OCI-LY7 (cell line): Measurements from ENCODE around the gene MATK. TPM values are rescaled to one million over a fixed set of nuclear protein-coding genes. Genes with fewer than 3 reads are reported as not detected.

Experiments
- BruUV-seq: library from RNA; stranded (reverse); fragments of 400-500 nt; replicated peaks from 2 replicates; lab custom pipeline; 2021; lab: Mats Ljungman, UMichigan
- CTCF ChIA-PET: fragments of 300-600 bp; sonication (Branson Sonifier 250); formaldehyde crosslinking; loops from one replicate; lab custom pipeline; 2022; ENCODE audit warnings: antibody characterized with exemption; ENCODE audit not compliant: unreplicated experiment; lab: Charles Lee
- POLR2A ChIA-PET: fragments of 300-600 bp; sonication (Branson Sonifier 250); formaldehyde crosslinking; loops from one replicate; lab custom pipeline; 2022; ENCODE audit warnings: antibody characterized with exemption; lab: Charles Lee
- DNase-seq: peaks from one replicate; pipeline ENCODE4 v3.0.0-alpha.2; 2015; ENCODE audit warnings: low spot score
- H2AFZ ChIP-seq: fragments of 200-600 bp; sonication (generic), shearing (Covaris generic); 2 replicates; pipeline ENCODE4 v1.6.1; 2014; ENCODE audit warnings: mild to moderate bottlenecking, antibody characterized with exemption, low read length, moderate library complexity
- H3K27ac ChIP-seq: fragments of 200-600 bp; sonication (generic); 2 replicates; pipeline ENCODE4 v1.5.1; 2014; ENCODE audit warnings: mixed run types, low read depth, mild to moderate bottlenecking, moderate library complexity, low read length, inconsistent platforms; ENCODE audit not compliant: poor library complexity, severe bottlenecking
- H3K36me3 ChIP-seq: fragments of 200-600 bp; sonication (generic); 2 replicates; pipeline ENCODE4 v1.6.1; 2014; ENCODE audit warnings: mild to moderate bottlenecking, antibody characterized with exemption, low read length, moderate library complexity, mixed read lengths; ENCODE audit not compliant: insufficient read depth
- H3K4me1 ChIP-seq: fragments of 200-600 bp; sonication (generic); 2 replicates; pipeline ENCODE4 v1.5.1; 2014; ENCODE audit warnings: mild to moderate bottlenecking, low read length; ENCODE audit not compliant: insufficient read depth, poor library complexity, severe bottlenecking
- H3K4me2 ChIP-seq: fragments of 200-600 bp; sonication (generic); 2 replicates; pipeline ENCODE4 v1.6.1; 2014; ENCODE audit warnings: mild to moderate bottlenecking, low read length
- H3K4me3 ChIP-seq: fragments of 200-600 bp; sonication (generic); 2 replicates; pipeline ENCODE4 v1.5.1; 2014; ENCODE audit warnings: mild to moderate bottlenecking, low read depth, low read length; ENCODE audit not compliant: poor library complexity, severe bottlenecking
- H3K79me2 ChIP-seq: fragments of 200-600 bp; sonication (generic); 2 replicates; pipeline ENCODE4 v1.6.1; 2016; ENCODE audit warnings: low read depth, mild to moderate bottlenecking, low read length, moderate library complexity, mixed read lengths; ENCODE audit not compliant: insufficient read depth
- H3K9me2 ChIP-seq: fragments of 200-600 bp; sonication (generic); 2 replicates; pipeline ENCODE4 v1.6.1; 2016; ENCODE audit warnings: mild to moderate bottlenecking, low read length, mixed read lengths; ENCODE audit not compliant: insufficient read depth
- H3K9me3 ChIP-seq: fragments of 200-600 bp; sonication (generic); 2 replicates; pipeline ENCODE4 v1.6.1; 2014; ENCODE audit warnings: mild to moderate bottlenecking, mixed run types, low read length, mixed read lengths
- H4K20me1 ChIP-seq: fragments of 200-600 bp; sonication (generic); 2 replicates; pipeline ENCODE4 v1.6.1; 2014; ENCODE audit warnings: mild to moderate bottlenecking, antibody characterized with exemption, low read length, moderate library complexity, mixed read lengths; ENCODE audit not compliant: insufficient read depth
- EZH2phosphoT487 ChIP-seq: fragments of 200-600 bp; sonication (generic); IDR thresholded peaks from 2 replicates; pipeline ENCODE4 v1.6.1; 2018; ENCODE audit warnings: low read depth, borderline replicate concordance, mild to moderate bottlenecking, mixed run types, antibody characterized with exemption, low read length, moderate library complexity, mixed read lengths
- intact Hi-C: fragments of 100-400 bp; cut with micrococcal nuclease; formaldehyde crosslinking; loops from one replicate; pipeline ENCODE4 v1.10.0; 2022; ENCODE audit not compliant: unreplicated experiment
- total RNA-seq, 2 experiments: library from RNA; depleted of rRNA in 1 of 2; stranded (reverse); fragments of >200 nt in 1 of 2; shearing (Covaris generic) in 1 of 2; gene quantifications; 2 replicates each; pipeline ENCODE4 v1.2.3, GENCODE V29; 2014 to 2022
- TF ChIP-seq, protein P1 (sequence below): fragments of 200-600 bp; sonication (generic); conservative IDR thresholded peaks from 2 replicates; pipeline ENCODE4 v1.5.1; 2014; ENCODE audit warnings: mild to moderate bottlenecking, antibody characterized with exemption, low read length, moderate library complexity, mixed read lengths

MATK gene
- total RNA-seq, 2 experiments from 2014 or later = not detected

DNA sequence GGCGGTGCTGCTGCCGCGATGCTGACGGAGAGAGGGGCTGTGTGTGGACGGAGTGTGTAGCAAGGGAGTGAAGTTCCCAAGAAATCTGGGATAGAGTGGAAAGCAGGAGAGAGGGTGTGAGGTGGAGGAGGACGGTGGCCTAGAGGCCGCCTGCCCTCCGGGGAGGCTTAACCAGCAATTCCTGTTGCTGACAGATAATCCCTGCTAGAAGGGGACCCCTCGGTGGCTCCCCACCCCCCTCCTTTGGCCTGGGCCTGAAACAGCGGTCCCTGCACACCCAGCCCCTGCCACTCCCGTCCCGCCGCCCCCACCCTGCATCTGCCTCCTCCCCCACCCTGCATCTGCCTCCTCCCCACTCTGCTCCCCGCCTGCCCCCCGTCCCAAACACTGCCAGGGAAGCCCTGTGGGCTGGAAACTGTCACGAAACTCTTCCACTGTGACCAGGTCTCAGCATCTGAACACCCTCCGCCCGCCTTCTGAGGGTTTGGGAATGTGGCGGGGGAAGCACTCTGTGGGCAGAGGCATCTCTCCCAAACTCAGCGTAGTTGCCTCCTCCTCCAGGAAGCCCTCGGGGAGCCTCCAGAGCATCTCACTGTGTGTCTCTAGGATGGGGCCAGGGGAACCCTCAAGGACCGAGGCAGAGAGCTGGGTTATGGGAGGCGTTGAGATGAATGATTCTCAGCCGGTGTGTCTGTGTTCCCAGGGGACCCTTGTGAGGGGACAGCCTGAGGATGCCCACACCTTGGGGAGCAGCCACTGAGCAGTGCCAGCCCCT, 17.1 kb upstream of the MATK start:
- no peak overlapping the region for H2AFZ ChIP-seq
- H3K27ac ChIP-seq = no peak overlapping the region
- H4K20me1 ChIP-seq = no peaks in the 10 kb centered on the region
- POLR2A ChIA-PET = no interaction called here
- CTCF ChIA-PET = no interaction called here
- H3K79me2 ChIP-seq = no peaks in the 10 kb centered on the region
- no peaks in the 10 kb centered on the region for H3K9me3 ChIP-seq
- intact Hi-C loops = no loop called here
- no peak overlapping the region for H3K4me3 ChIP-seq
- no peaks in the 10 kb centered on the region for H3K9me2 ChIP-seq
- no peak for DNase-seq
- no TSS peak for BruUV-seq
- H3K4me1 ChIP-seq = no peaks in the 10 kb centered on the region
- H3K36me3 ChIP-seq = no peaks in the 10 kb centered on the region
- TF ChIP-seq, protein P1, sequence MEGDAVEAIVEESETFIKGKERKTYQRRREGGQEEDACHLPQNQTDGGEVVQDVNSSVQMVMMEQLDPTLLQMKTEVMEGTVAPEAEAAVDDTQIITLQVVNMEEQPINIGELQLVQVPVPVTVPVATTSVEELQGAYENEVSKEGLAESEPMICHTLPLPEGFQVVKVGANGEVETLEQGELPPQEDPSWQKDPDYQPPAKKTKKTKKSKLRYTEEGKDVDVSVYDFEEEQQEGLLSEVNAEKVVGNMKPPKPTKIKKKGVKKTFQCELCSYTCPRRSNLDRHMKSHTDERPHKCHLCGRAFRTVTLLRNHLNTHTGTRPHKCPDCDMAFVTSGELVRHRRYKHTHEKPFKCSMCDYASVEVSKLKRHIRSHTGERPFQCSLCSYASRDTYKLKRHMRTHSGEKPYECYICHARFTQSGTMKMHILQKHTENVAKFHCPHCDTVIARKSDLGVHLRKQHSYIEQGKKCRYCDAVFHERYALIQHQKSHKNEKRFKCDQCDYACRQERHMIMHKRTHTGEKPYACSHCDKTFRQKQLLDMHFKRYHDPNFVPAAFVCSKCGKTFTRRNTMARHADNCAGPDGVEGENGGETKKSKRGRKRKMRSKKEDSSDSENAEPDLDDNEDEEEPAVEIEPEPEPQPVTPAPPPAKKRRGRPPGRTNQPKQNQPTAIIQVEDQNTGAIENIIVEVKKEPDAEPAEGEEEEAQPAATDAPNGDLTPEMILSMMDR = no peak
- no peak for TF ChIP-seq EZH2phosphoT487
- H3K4me2 ChIP-seq = no peak overlapping the region

DNA sequence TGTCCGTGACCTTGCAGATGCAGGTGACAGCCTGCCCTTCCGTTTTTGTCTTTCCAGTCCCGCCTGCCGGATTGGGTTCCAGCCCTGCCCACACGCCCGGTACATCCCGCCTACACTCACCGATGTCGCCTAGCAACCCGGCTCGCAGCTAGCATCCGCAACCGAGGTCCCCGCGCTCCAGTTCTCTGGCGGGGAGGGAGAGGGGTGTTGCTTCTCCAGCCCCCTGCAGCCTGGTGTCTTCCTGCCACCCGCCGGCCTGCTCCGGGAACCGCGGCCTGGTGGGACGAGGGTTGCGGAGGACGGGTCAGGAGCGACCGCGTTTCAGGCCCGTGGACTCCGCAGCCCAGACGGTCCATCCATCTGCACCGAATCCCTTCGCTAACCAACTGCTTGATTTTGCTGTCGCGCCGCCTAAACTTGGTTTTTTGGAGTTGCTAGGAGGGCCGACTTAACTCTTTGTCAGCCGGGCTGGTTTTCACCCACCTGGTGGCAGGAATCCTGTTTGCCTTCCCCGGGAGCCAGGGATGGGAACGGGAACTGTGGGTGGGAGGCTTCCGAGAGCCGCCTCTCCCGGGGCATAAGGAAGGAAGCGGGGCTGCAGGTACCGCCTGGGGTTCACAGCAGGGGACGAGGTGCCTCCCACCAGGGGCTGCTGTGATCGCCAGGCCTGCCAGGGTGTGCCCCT, 15.4 kb upstream of the MATK start:
- no peak overlapping the region for H3K27ac ChIP-seq
- DNase-seq = no peak
- H3K9me3 ChIP-seq = no peaks in the 10 kb centered on the region
- H3K79me2 ChIP-seq = no peaks in the 10 kb centered on the region
- no peak overlapping the region for H3K4me2 ChIP-seq
- H3K36me3 ChIP-seq = no peaks in the 10 kb centered on the region
- TF ChIP-seq, protein P1 = no peak
- no peak for TF ChIP-seq EZH2phosphoT487
- intact Hi-C loops = no loop called here
- no peak overlapping the region for H2AFZ ChIP-seq
- no peaks in the 10 kb centered on the region for H3K4me1 ChIP-seq
- H3K9me2 ChIP-seq = no peaks in the 10 kb centered on the region
- ChIA-PET POLR2A (no interaction called here), CTCF (no interaction called here)
- no peaks in the 10 kb centered on the region for H4K20me1 ChIP-seq
- no TSS peak for BruUV-seq
- no peak overlapping the region for H3K4me3 ChIP-seq

DNA sequence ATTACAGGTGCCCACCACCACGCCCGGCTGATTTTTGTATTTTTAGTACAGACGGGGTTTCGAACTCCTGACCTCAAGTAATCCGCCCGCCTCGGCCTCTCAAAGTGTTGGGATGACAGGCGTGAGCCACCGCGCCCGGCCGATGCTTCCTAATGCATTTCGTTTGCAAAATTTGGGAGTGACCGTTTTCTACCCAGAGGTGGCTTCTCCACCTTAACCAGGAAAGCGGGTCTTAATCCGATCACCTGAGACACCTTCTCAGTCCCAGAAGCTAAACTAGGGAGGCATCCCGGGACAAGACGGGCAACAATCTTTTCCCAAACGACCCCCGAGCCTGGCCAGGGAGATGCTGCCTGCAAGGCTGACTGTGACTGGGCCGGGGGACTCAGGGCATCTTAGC, 14.8 kb upstream of the MATK start:
- Histone ChIP-seq H3K27ac (no peak overlapping the region), H3K79me2 (no peaks in the 10 kb centered on the region), H4K20me1 (no peaks in the 10 kb centered on the region), H3K4me2 (no peak overlapping the region), H3K9me3 (no peaks in the 10 kb centered on the region), H3K9me2 (no peaks in the 10 kb centered on the region), H3K4me3 (no peak overlapping the region), H3K4me1 (no peaks in the 10 kb centered on the region), H2AFZ (no peak overlapping the region), H3K36me3 (no peaks in the 10 kb centered on the region)
- no peak for DNase-seq
- intact Hi-C loops = no loop called here
- POLR2A ChIA-PET = no interaction called here
- CTCF ChIA-PET = no interaction called here
- BruUV-seq = no TSS peak
- TF ChIP-seq EZH2phosphoT487 = no peak
- TF ChIP-seq, protein P1 = no peak
